ENCODE results near the gene CROCC2. TPM values are rescaled to one million over a fixed set of nuclear protein-coding genes. Genes with fewer than 3 reads are reported as not detected.

CROCC2 gene
- total RNA-seq, 1 donor from 2014 or later: not detected

GRCh38 chr2:240891492-240892340 lies 14.4 kb upstream of the CROCC2 start:
- no peak for DNase-seq

- peak; percentile 63 for DNase-seq
Observed at GRCh38 chr2:240892356-240892755, 13.8 kb upstream of the CROCC2 start.

GRCh38 chr2:240892925-240893324 lies 13.2 kb upstream of the CROCC2 start:
- no peak for DNase-seq

- DNase-seq: peak; percentile 75
Observed at GRCh38 chr2:240893363-240893844, 12.7 kb upstream of the CROCC2 start.

- no peak for DNase-seq
Observed at GRCh38 chr2:240894006-240894405, 12.1 kb upstream of the CROCC2 start.

GRCh38 chr2:240894836-240895558 lies 11.1 kb upstream of the CROCC2 start:
- no peak for DNase-seq

- no peak for DNase-seq
Observed at GRCh38 chr2:240895656-240896388, 10.3 kb upstream of the CROCC2 start, which contains the start of gene MAB21L4. Gene MAB21L4 (minus strand): TSS chr2:240896156. CDS start chr2:240895997, 159 bp downstream.

- no peak for DNase-seq
Observed at GRCh38 chr2:240896394-240896793, 9.7 kb upstream of the CROCC2 start.

GRCh38 chr2:240896871-240897692 lies 9.1 kb upstream of the CROCC2 start:
- no peak for DNase-seq

- peak; percentile 67 for DNase-seq
Observed at GRCh38 chr2:240898108-240898730, 7.9 kb upstream of the CROCC2 start.

GRCh38 chr2:240898731-240899467 lies 7.2 kb upstream of the CROCC2 start:
- no peak for DNase-seq

- no peak for DNase-seq
Observed at GRCh38 chr2:240899468-240899865, 6.7 kb upstream of the CROCC2 start.

GRCh38 chr2:240900141-240900860 lies 5.8 kb upstream of the CROCC2 start:
- no peak for DNase-seq

- no peak for DNase-seq
Observed at GRCh38 chr2:240901986-240902614, 4.0 kb upstream of the CROCC2 start.

- no peak for DNase-seq
Observed at GRCh38 chr2:240902615-240903041, 3.5 kb upstream of the CROCC2 start.

- no peak for DNase-seq
Observed at GRCh38 chr2:240903191-240904060, 2.7 kb upstream of the CROCC2 start.

- DNase-seq: no peak
Observed at GRCh38 chr2:240904216-240905175, 1.6 kb upstream of the CROCC2 start.

Measured in tongue (tissue), 2 donors.